Smooth muscle cell (in vitro differentiated cells): ENCODE data around the gene TTC23. TPM values are rescaled to one million over a fixed set of nuclear protein-coding genes. Genes with fewer than 3 reads are reported as not detected.
A peak's percentile ranks its signal among the peaks of the same experiment; 100 is the strongest.

ENCODE experiments used
- DNase-seq: peaks from one replicate; lab custom pipeline; 2025; ENCODE audit not compliant: unreplicated experiment; lab: John Stamatoyannopoulos, UW
- H2AFZ ChIP-seq: fragments of 200-600 bp; sonication (generic); 2 replicates; pipeline ENCODE4 v1.6.0; 2016; ENCODE audit warnings: antibody characterized with exemption, low read depth, mild to moderate bottlenecking
- H3F3A ChIP-seq: fragments of 200-600 bp; sonication (generic); 2 replicates; pipeline ENCODE4 v1.6.0; 2017; ENCODE audit warnings: antibody characterized with exemption, low read depth
- H3K27ac ChIP-seq: fragments of 200-600 bp; sonication (generic); 2 replicates; pipeline ENCODE4 v1.5.1; 2016; ENCODE audit warnings: low read depth, mild to moderate bottlenecking
- H3K27me3 ChIP-seq: fragments of 200-600 bp; sonication (generic); 2 replicates; pipeline ENCODE4 v1.6.1; 2016; ENCODE audit warnings: low read depth, mild to moderate bottlenecking
- H3K36me3 ChIP-seq: fragments of 200-600 bp; sonication (generic); 2 replicates; pipeline ENCODE4 v1.5.1; 2016; ENCODE audit warnings: low read depth
- H3K4me1 ChIP-seq: fragments of 200-600 bp; sonication (generic); 2 replicates; pipeline ENCODE4 v1.5.1; 2016; ENCODE audit warnings: low read depth
- H3K4me2 ChIP-seq: fragments of 200-600 bp; sonication (generic); 2 replicates; pipeline ENCODE4 v1.6.0; 2016; ENCODE audit warnings: mild to moderate bottlenecking
- H3K4me3 ChIP-seq: fragments of 200-600 bp; sonication (generic); 2 replicates; pipeline ENCODE4 v1.5.1; 2016; ENCODE audit warnings: mild to moderate bottlenecking
- H3K79me2 ChIP-seq: fragments of 200-600 bp; sonication (generic); 2 replicates; pipeline ENCODE4 v1.6.0; 2016; ENCODE audit warnings: low read depth, mild to moderate bottlenecking
- H3K9ac ChIP-seq: fragments of 200-600 bp; sonication (generic); 2 replicates; pipeline ENCODE4 v1.6.0; 2016; ENCODE audit warnings: low read depth
- H3K9me3 ChIP-seq: fragments of 200-600 bp; sonication (generic); replicated peaks from 2 replicates; pipeline ENCODE4 v1.5.1; 2016; ENCODE audit warnings: low read depth
- H4K20me1 ChIP-seq: fragments of 200-600 bp; sonication (generic); 2 replicates; pipeline ENCODE4 v1.6.0; 2016; ENCODE audit warnings: low read depth
- WGBS: methylation state at CpG from one replicate; pipeline ENCODE4 v1.1.7; 2016; ENCODE audit warnings: low lambda C conversion rate; 5-methylcytosine and 5-hydroxymethylcytosine counted together
- polyA plus RNA-seq: library from polyadenylated mRNA; unstranded; fragments of >200 nt; fragmentation: Nextera tagmentation; extraction: Ambion mirVana; gene quantifications from 2 replicates; pipeline ENCODE4 v1.2.1, GENCODE V29; 2016
- total RNA-seq: library from RNA; depleted of rRNA; stranded (reverse); fragments of >200 nt; gene quantifications from 2 replicates; pipeline ENCODE4 v1.2.3, GENCODE V29; 2014
- TF ChIP-seq, protein P1 (sequence below): fragments of 200-600 bp; sonication (generic); IDR thresholded peaks from 2 replicates; pipeline ENCODE4 v1.5.1; 2017; ENCODE audit warnings: borderline replicate concordance, mild to moderate bottlenecking, antibody characterized with exemption; ENCODE audit not compliant: insufficient read depth, poor library complexity, severe bottlenecking

The TTC23 gene
- total and polyA plus RNA-seq, 2 experiments from 2014 or later: 25.0 to 45.4 TPM

DNA sequence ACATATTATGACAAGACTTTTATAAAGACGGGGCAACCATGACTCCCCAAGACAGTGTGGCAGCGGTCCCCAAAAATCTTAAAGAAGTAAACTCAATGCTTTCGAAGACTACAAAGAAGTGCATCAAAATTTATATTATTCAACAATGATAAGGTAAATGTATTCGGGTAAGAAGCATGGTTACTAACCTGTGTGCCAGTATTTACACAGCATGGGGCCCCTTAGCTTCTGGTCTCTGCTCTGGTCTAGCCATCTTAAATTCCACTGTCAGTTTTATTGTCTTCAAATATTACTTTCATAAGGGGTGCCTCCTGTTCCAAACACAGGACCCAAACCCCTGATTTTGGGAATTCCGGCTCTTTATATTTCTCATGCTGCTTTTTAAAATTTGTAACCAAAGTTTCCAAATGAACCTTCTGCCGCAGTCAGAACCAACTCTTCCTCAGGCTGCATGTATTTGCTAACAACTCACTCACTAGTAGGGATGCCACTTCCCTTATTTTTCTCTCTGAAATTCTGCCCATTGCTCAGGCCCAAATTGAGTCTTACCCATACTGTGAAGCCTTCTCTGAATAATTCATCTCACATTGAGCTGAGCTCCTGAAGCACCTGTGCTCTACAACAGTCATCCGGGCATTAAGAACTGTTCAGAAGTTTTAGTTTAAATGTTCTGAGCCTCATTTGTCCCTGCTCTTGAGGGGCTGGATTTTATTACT is 1.2 kb downstream of the TTC23 start:
- H3K9ac ChIP-seq: peak overlapping the region; percentile 91
- H3K27me3 ChIP-seq: no peaks in the 10 kb centered on the region
- peaks cover 65% of the 10 kb centered on the region for H3K79me2 ChIP-seq
- TF ChIP-seq, protein P1, sequence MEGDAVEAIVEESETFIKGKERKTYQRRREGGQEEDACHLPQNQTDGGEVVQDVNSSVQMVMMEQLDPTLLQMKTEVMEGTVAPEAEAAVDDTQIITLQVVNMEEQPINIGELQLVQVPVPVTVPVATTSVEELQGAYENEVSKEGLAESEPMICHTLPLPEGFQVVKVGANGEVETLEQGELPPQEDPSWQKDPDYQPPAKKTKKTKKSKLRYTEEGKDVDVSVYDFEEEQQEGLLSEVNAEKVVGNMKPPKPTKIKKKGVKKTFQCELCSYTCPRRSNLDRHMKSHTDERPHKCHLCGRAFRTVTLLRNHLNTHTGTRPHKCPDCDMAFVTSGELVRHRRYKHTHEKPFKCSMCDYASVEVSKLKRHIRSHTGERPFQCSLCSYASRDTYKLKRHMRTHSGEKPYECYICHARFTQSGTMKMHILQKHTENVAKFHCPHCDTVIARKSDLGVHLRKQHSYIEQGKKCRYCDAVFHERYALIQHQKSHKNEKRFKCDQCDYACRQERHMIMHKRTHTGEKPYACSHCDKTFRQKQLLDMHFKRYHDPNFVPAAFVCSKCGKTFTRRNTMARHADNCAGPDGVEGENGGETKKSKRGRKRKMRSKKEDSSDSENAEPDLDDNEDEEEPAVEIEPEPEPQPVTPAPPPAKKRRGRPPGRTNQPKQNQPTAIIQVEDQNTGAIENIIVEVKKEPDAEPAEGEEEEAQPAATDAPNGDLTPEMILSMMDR: no peak
- peak overlapping the region; percentile 95 for H3K4me2 ChIP-seq
- peaks cover 4% of the 10 kb centered on the region for H3F3A ChIP-seq
- H3K4me3 ChIP-seq: peak overlapping the region; percentile 65
- H2AFZ ChIP-seq: no peak overlapping the region
- H4K20me1 ChIP-seq: peaks cover 14% of the 10 kb centered on the region
- WGBS: 88% methylated on average over 7 of the region's 7 CpGs
- H3K9me3 ChIP-seq: no peaks in the 10 kb centered on the region
- H3K4me1 ChIP-seq: peaks cover 31% of the 10 kb centered on the region
- no peak for DNase-seq
- H3K27ac ChIP-seq: no peak overlapping the region
- H3K36me3 ChIP-seq: peaks cover 3% of the 10 kb centered on the region

DNA sequence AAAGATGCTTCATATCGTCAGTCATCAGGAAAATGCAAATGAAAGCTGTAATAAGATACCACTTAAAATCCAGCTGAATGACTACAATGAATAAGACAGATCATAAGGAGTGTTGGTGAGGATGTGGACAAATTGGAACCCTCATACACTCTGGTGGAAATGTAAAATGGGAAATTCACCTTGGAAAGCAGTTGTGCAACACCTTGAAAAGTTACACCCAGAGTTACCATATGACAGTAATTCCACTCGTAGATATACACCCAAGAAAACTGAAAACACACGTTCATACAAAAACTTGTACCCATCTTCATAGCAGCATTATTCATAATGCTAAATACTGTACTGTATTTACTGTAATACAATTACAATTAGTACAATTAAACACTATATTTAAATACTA is 2.3 kb downstream of the TTC23 start:
- 93% methylated on average over 3 of the region's 3 CpGs for WGBS
- H3K4me2 ChIP-seq: peak overlapping the region; percentile 95
- peaks cover 66% of the 10 kb centered on the region for H3K79me2 ChIP-seq

GRCh38 chr15:99244306-99244705 is 5.1 kb downstream of the TTC23 start:
- Histone ChIP-seq H3K79me2 (peaks cover 66% of the 10 kb centered on the region), H3K4me3 (no peak overlapping the region), H3K4me2 (no peak overlapping the region), H3K9me3 (no peaks in the 10 kb centered on the region), H3K36me3 (peaks cover 3% of the 10 kb centered on the region), H3K27ac (no peak overlapping the region), H3F3A (no peaks in the 10 kb centered on the region), H3K27me3 (no peaks in the 10 kb centered on the region), H4K20me1 (peaks cover 31% of the 10 kb centered on the region), H2AFZ (no peak overlapping the region), H3K4me1 (peaks cover 19% of the 10 kb centered on the region), H3K9ac (no peak overlapping the region)
- 96% methylated on average over 4 of the region's 4 CpGs for WGBS
- TF ChIP-seq, protein P1: no peak
- DNase-seq: no peak

More for the DNA sequence above, 2.3 kb downstream of the TTC23 start:
- no peak overlapping the region for H3K4me3 ChIP-seq
- no peaks in the 10 kb centered on the region for H3K27me3 ChIP-seq
- TF ChIP-seq, protein P1: no peak
- H3K36me3 ChIP-seq: peaks cover 3% of the 10 kb centered on the region
- no peaks in the 10 kb centered on the region for H3K9me3 ChIP-seq
- H4K20me1 ChIP-seq: peaks cover 20% of the 10 kb centered on the region
- no peak overlapping the region for H2AFZ ChIP-seq
- H3F3A ChIP-seq: peaks cover 4% of the 10 kb centered on the region
- DNase-seq: no peak
- H3K27ac ChIP-seq: no peak overlapping the region
- H3K4me1 ChIP-seq: peaks cover 29% of the 10 kb centered on the region
- H3K9ac ChIP-seq: no peak overlapping the region

GRCh38 chr15:99241752-99242151 is 7.6 kb downstream of the TTC23 start:
- no peak overlapping the region for H3K9ac ChIP-seq
- H4K20me1 ChIP-seq: peaks cover 46% of the 10 kb centered on the region
- WGBS: 95% methylated on average over 9 of the region's 9 CpGs
- TF ChIP-seq, protein P1: no peak
- DNase-seq: no peak
- H3F3A ChIP-seq: no peaks in the 10 kb centered on the region
- H3K4me1 ChIP-seq: no peaks in the 10 kb centered on the region
- H3K4me3 ChIP-seq: no peak overlapping the region
- peaks cover 3% of the 10 kb centered on the region for H3K36me3 ChIP-seq
- no peak overlapping the region for H3K27ac ChIP-seq
- no peaks in the 10 kb centered on the region for H3K27me3 ChIP-seq
- H2AFZ ChIP-seq: no peak overlapping the region
- peaks cover 41% of the 10 kb centered on the region for H3K79me2 ChIP-seq
- H3K4me2 ChIP-seq: no peak overlapping the region
- no peaks in the 10 kb centered on the region for H3K9me3 ChIP-seq
